LNCaP clone FGC (cell line): Measurements from ENCODE around the gene RRBP1.

ENCODE experiments used
- DNase-seq: peaks from one replicate; pipeline ENCODE4 v3.0.0-alpha.2; 2011; ENCODE audit warnings: low read depth
- H3K4me3 ChIP-seq: 2 replicates; pipeline ENCODE4 v1.5.1; 2011; ENCODE audit warnings: mild to moderate bottlenecking, low read depth, low read length, control low read depth
- CTCF ChIP-seq: IDR thresholded peaks from 2 replicates; pipeline ENCODE4 v1.5.1; 2012; ENCODE audit warnings: mild to moderate bottlenecking; ENCODE audit not compliant: control insufficient read depth, insufficient read depth; ENCODE audit errors: extremely low read depth

The RRBP1 gene

DNA sequence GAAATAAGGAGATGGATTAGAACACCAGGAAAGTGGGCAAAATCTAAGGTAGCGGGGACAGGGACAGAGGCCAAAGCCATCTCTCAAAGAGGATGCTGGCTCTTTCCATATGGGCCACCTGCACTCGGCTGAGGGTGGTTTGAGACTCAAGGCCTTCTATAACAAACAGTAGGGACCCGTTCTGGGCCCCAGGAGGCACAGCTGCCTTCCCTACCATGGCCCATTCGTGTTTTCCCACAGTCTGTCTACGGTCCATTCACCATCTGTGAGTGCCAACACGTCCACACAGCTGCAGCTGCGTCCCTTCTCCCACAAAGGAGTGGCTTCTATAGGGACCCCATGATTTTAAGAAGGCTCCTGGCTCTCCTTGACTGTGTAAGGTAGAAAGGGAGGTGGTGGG, 18.6 kb upstream of the RRBP1 start:
- no peak for DNase-seq
- no peak overlapping the region for H3K4me3 ChIP-seq
- TF ChIP-seq CTCF = no peak

DNA sequence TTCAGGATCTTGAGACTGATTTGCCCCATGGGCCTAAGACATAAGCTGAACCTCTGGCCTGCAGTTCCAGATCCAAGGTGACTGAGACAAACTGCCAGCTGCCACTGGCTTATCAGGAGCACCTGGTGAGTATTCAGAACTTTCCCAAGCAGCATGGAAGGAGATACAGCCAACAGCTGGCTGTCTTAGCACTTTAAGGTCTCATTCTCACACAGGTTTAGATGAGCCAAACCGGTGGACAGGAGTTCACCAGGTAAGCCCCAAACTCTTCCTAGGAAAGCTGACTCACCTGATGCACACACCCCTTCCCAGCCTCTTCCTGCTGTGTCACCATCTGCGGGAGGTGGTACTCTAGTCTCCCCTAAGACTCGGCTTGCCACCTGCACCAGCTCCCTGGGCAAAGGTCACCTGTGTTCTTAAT, 17.9 kb upstream of the RRBP1 start, which contains the start of gene BANF2:
TSS of gene BANF2 (plus strand) at position 36 of the 421 bp plus-strand sequence. CDS start 25,060 bp downstream, outside the sequence.
- no peak for TF ChIP-seq CTCF
- no peak for DNase-seq
- H3K4me3 ChIP-seq = no peak within 1 kb of the TSS

GRCh38 chr20:17698384-17698783, 16.3 kb upstream of the RRBP1 start:
- no peak overlapping the region for H3K4me3 ChIP-seq
- no peak for TF ChIP-seq CTCF
- no peak for DNase-seq

DNA sequence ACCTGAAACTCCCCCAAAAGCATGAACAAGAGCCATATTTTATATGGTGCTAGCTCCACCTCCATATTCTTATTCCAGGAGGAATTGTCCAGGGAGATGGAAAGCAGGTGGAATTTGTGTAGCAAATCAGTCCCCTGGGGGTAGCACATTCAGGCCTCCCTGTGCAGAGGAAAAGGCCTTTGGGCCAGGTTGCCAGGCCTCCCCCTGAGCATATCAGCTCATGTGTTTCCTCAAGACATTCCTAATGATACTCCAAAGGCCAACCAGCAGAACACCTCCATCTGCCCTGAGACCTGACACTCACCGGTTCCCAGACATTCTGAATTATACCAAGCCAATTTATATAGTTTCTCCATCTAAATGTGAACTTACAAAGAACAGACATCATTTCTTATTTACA, 15.1 kb upstream of the RRBP1 start:
- no peak overlapping the region for H3K4me3 ChIP-seq
- no peak for TF ChIP-seq CTCF
- DNase-seq = no peak

DNA sequence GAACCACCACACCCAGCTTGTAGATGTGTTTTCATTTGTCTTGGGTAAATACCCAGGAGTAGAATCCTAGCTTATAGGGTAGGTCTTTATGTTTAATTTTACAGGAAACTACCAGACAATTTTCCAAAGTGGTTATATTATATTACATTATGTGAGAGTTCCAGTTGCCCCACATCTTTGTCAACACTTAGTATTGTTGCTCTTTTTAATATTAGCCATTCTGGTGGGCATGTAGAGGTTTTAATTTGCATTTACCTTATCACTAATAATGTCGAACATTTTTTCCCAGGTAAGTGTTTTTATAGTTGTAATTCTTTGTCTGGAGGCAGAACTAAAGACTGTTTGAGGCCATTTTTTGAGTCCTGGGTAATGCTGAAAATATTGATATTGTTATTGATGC, 14.2 kb upstream of the RRBP1 start:
- H3K4me3 ChIP-seq = no peak overlapping the region
- TF ChIP-seq CTCF = no peak
- no peak for DNase-seq

- DNase-seq = no peak
- TF ChIP-seq CTCF = no peak
- H3K4me3 ChIP-seq = no peak overlapping the region
These were observed 12.7 kb upstream of the RRBP1 start for GRCh38 chr20:17694767-17695166.

DNA sequence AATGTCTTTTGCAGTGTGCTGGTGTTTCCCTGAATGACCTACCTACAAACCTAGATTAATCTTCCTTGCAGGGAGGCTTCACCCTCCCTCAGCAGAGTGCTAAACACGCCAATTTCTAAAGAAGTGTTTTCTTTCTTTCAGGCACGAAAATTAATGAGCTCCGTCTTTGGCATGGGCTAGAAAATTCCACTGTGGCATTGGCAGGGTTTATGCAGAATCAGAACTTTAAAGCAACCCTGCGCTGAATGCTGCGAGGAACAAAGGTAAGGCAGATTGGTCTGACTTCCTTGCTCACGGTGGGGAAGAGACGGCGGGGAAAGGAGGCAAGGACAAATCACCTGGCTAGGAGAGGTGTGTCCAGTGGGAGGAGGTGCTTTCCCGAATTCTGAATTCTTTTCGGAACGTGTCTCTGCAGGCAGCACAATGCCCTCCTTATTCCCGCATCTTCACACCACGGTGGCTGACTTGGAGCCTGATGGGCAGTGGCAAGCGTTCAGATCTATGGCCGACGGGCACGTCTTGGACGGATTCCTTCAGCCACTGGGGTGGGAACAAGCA, 11.5 kb upstream of the RRBP1 start:
- DNase-seq = no peak
- no peak for TF ChIP-seq CTCF
- H3K4me3 ChIP-seq = no peak overlapping the region
